GM12878 (cell line): ENCODE data around the gene ZNF625. TPM values are rescaled to one million over a fixed set of nuclear protein-coding genes. Genes with fewer than 3 reads are reported as not detected.
A peak's percentile ranks its signal among the peaks of the same experiment; 100 is the strongest.

Experiments
- ATAC-seq: fragments of 200-7000 bp; cut with Tn5 transposase; 3 replicates; pipeline ENCODE4 v1.9.1; 2020; ENCODE audit warnings: mild to moderate bottlenecking, moderate library complexity
- BruUV-seq: library from RNA; stranded (reverse); fragments of 400-500 nt; replicated peaks from 2 replicates; lab custom pipeline; 2021; lab: Mats Ljungman, UMichigan
- CTCF ChIA-PET: fragments of 300-600 bp; sonication (Branson Sonifier 250); formaldehyde crosslinking; extraction: SDS; loops from one replicate; lab custom pipeline; 2021; ENCODE audit warnings: inconsistent platforms; lab: Yijun Ruan, JAX
- POLR2A ChIA-PET: fragments of 350-600 bp; formaldehyde crosslinking; extraction: SDS; loops from one replicate; lab custom pipeline; 2021; ENCODE audit warnings: inconsistent platforms; lab: Charles Lee
- RAD21 ChIA-PET: fragments of 300-600 bp; sonication (Branson Sonifier 250); formaldehyde crosslinking; loops from one replicate; lab custom pipeline; 2023; ENCODE audit warnings: antibody characterized with exemption; ENCODE audit not compliant: unreplicated experiment; lab: Charles Lee
- SMC1A ChIA-PET: fragments of 300-600 bp; sonication (Branson Sonifier 250); formaldehyde crosslinking; loops from one replicate; lab custom pipeline; 2023; ENCODE audit not compliant: unreplicated experiment, uncharacterized antibody; lab: Charles Lee
- DNase-seq: peaks from one replicate; pipeline ENCODE4 v3.0.0-alpha.2; 2011; ENCODE audit warnings: low read depth, low spot score
- FAIRE-seq: peaks from 3 replicates; lab custom pipeline; 2011; peaks lifted over from hg19 to GRCh38; lab: Jason Lieb, UNC
- H2AFZ ChIP-seq: 2 replicates; pipeline ENCODE4 v1.6.0; 2011; ENCODE audit warnings: low read depth, low read length, control low read depth; ENCODE audit not compliant: control insufficient read depth
- H3K27ac ChIP-seq: 2 replicates; pipeline ENCODE4 v1.5.1; 2011; ENCODE audit warnings: control low read depth; ENCODE audit not compliant: control insufficient read depth, insufficient read depth
- H3K27me3 ChIP-seq, 2 experiments: replicated peaks in 1 of 2; 2 replicates each; pipeline versions ENCODE4 v1.6.0 to v1.6.1; 2011; ENCODE audit warnings: low read length in 1 of 2; ENCODE audit not compliant: control insufficient read depth in 2 of 2, insufficient read depth in 2 of 2
- H3K36me3 ChIP-seq, 2 experiments: 2 replicates each; pipeline ENCODE4 v1.5.1; 2011; ENCODE audit warnings: low read length in 1 of 2; ENCODE audit not compliant: control insufficient read depth in 2 of 2, insufficient read depth in 2 of 2
- H3K4me1 ChIP-seq: 2 replicates; pipeline ENCODE4 v1.6.1; 2011; ENCODE audit warnings: mild to moderate bottlenecking, low read length, moderate library complexity, mixed read lengths; ENCODE audit not compliant: control insufficient read depth, insufficient read depth
- H3K4me2 ChIP-seq: 2 replicates; pipeline ENCODE4 v1.6.0; 2011; ENCODE audit warnings: control low read depth; ENCODE audit not compliant: control insufficient read depth, insufficient read depth
- H3K4me3 ChIP-seq: fragments of 200-600 bp; sonication (generic); 2 replicates; pipeline ENCODE4 v1.5.1; 2016
- H3K79me2 ChIP-seq: 2 replicates; pipeline ENCODE4 v1.6.0; 2011; ENCODE audit warnings: low read length; ENCODE audit not compliant: control insufficient read depth, insufficient read depth
- H3K9ac ChIP-seq: 2 replicates; pipeline ENCODE4 v1.8.0; 2011; ENCODE audit warnings: low read length, control low read depth, mixed read lengths; ENCODE audit not compliant: control insufficient read depth, insufficient read depth
- H3K9me3 ChIP-seq: replicated peaks from 3 replicates; pipeline ENCODE4 v1.5.1; 2011; ENCODE audit warnings: mild to moderate bottlenecking, low read length; ENCODE audit not compliant: control insufficient read depth, insufficient read depth
- H4K20me1 ChIP-seq: 2 replicates; pipeline ENCODE4 v1.6.0; 2011; ENCODE audit not compliant: control insufficient read depth, insufficient read depth
- BACH1 ChIP-seq: fragments of 450-650 bp; IDR thresholded peaks from 2 replicates; pipeline ENCODE4 v1.6.1; 2017; ENCODE audit warnings: mild to moderate bottlenecking, borderline replicate concordance
- BRCA1 ChIP-seq: IDR thresholded peaks from 2 replicates; pipeline ENCODE4 v1.6.1; 2011; ENCODE audit warnings: low read depth, low read length, improper control_type of control experiment
- E2F4 ChIP-seq: IDR thresholded peaks from 2 replicates; pipeline ENCODE4 v1.6.1; 2012; ENCODE audit warnings: low read depth, low read length, improper control_type of control experiment
- IKZF2 ChIP-seq, 2 experiments: fragments of 450-650 bp; IDR thresholded peaks; 2 replicates each; pipeline ENCODE4 v1.6.1; 2017; ENCODE audit warnings: mild to moderate bottlenecking in 2 of 2, moderate library complexity in 2 of 2
- IRF4 ChIP-seq: IDR thresholded peaks from 2 replicates; pipeline ENCODE4 v1.6.1; 2011; ENCODE audit warnings: low read depth, low read length
- KLF5 ChIP-seq: fragments of 450-650 bp; IDR thresholded peaks from 2 replicates; pipeline ENCODE4 v1.6.1; 2014; ENCODE audit warnings: mild to moderate bottlenecking; ENCODE audit not compliant: partially characterized antibody
- MXI1 ChIP-seq: fragments of 150-350 bp; IDR thresholded peaks from 2 replicates; pipeline ENCODE4 v1.6.1; 2011; ENCODE audit warnings: low read depth, mild to moderate bottlenecking, inconsistent platforms, low read length, improper control_type of control experiment
- NFYA ChIP-seq: IDR thresholded peaks from 2 replicates; pipeline ENCODE4 v1.6.1; 2011; ENCODE audit warnings: low read depth, mild to moderate bottlenecking, low read length, improper control_type of control experiment, borderline replicate concordance
- RAD21 ChIP-seq: IDR thresholded peaks from 2 replicates; pipeline ENCODE4 v1.6.1; 2011; ENCODE audit warnings: mild to moderate bottlenecking, low read depth, low read length, moderate library complexity; ENCODE audit not compliant: insufficient read depth
- RBBP5 ChIP-seq: fragments of 200-600 bp; sonication (generic); conservative IDR thresholded peaks from 2 replicates; pipeline ENCODE4 v1.6.1; 2016
- RELA ChIP-seq: fragments of 450-650 bp; IDR thresholded peaks from 2 replicates; pipeline ENCODE4 v1.8.0; 2014; ENCODE audit warnings: borderline replicate concordance; ENCODE audit not compliant: partially characterized antibody
- SPI1 ChIP-seq: IDR thresholded peaks from 2 replicates; pipeline ENCODE4 v1.6.1; 2011; ENCODE audit warnings: low read depth, mild to moderate bottlenecking, low read length, moderate library complexity, borderline replicate concordance; ENCODE audit not compliant: insufficient read depth
- SREBF1 ChIP-seq: IDR thresholded peaks from 2 replicates; pipeline ENCODE4 v1.6.1; 2012; ENCODE audit warnings: mild to moderate bottlenecking, low read length
- USF2 ChIP-seq: IDR thresholded peaks from 2 replicates; pipeline ENCODE4 v1.6.1; 2011; ENCODE audit warnings: low read depth, low read length, improper control_type of control experiment, borderline replicate concordance
- YY1 ChIP-seq: IDR thresholded peaks from 2 replicates; pipeline ENCODE4 v1.6.1; 2011; ENCODE audit warnings: low read depth, mild to moderate bottlenecking, low read length
- ZBTB33 ChIP-seq: fragments of 450-650 bp; IDR thresholded peaks from 2 replicates; pipeline ENCODE4 v1.6.1; 2017; ENCODE audit warnings: mild to moderate bottlenecking
- WGBS: methylation state at CpG from one replicate; pipeline ENCODE4 v1.1.6; 2016; ENCODE audit warnings: low lambda C conversion rate; ENCODE audit not compliant: insufficient replicate concordance, insufficient coverage; ENCODE audit errors: missing lambda C conversion rate; 5-methylcytosine and 5-hydroxymethylcytosine counted together
- in situ Hi-C: fragments of 300-500 bp; cut with MboI; formaldehyde crosslinking; loops from 9 replicates; pipeline ENCODE4 v1.14.3; 2018; ENCODE audit warnings: mixed read lengths
- intact Hi-C: fragments of 100-400 bp; cut with micrococcal nuclease; formaldehyde crosslinking; loops from one replicate; pipeline ENCODE4 v1.14.2; 2022; ENCODE audit not compliant: unreplicated experiment
- polyA plus RNA-seq, 11 experiments: library from polyadenylated mRNA; depleted of rRNA in 4 of 11; unstranded in 6 of 11; stranded (reverse) in 5 of 11; fragments of >200 nt; fragmentation: Nextera tagmentation in 4 of 11; fragmentation: Illumina TruSeq in 1 of 11; extraction: Ambion mirVana in 4 of 11; extraction: Trizol in 1 of 11; gene quantifications; 1 replicate in 1 of 11; 2 replicates in 10 of 11; pipeline versions ENCODE4 v1.2.1 to v1.2.3, GENCODE V29; 2011 to 2016; ENCODE audit warnings: inconsistent platforms in 2 of 11, missing spikeins in 2 of 11, low read depth in 1 of 11
- total RNA-seq, 4 experiments: library from RNA; depleted of rRNA in 3 of 4; stranded (reverse); fragments of >200 nt in 3 of 4; fragmentation: Illumina TruSeq in 1 of 4; extraction: Trizol in 1 of 4; gene quantifications; 2 replicates each; pipeline versions ENCODE4 v1.2.1 to v1.2.3, GENCODE V29; 2013 to 2021

The ZNF625 gene
- total and polyA plus RNA-seq, 10 of the 15 experiments (the other 5 are each of a cell fraction or from before 2014, with no cell fraction given): 0.52 to 5.0 (median 1.3) TPM

- TF ChIP-seq RELA (no peak), IKZF2 (IDR thresholded peaks at IDR 0.05) (peak; percentile 41 to 59), YY1 (peak; percentile 72; the same call in 1 of the 2 replicates)
These were observed 15.8 kb downstream of the ZNF625 start (continued) for GRCh38 chr19:12140545-12141404.

- Histone ChIP-seq H2AFZ (peak within 1 kb of the TSS; percentile 96), H3K36me3 (peaks cover 0 to 11% of the 10 kb centered on the region in 2 experiments; a peak in 3 of 4 replicates), H3K4me1 (peaks cover 3% of the 10 kb centered on the region), H3K9me3 (peaks cover 4% of the 10 kb centered on the region), H3K4me2 (peak within 1 kb of the TSS; percentile 75), H3K27ac (peak within 1 kb of the TSS; percentile 85), H3K4me3 (peak within 1 kb of the TSS; percentile 96), H3K27me3 (no peaks in the 10 kb centered on the region), H3K9ac (peak within 1 kb of the TSS; percentile 89), H4K20me1 (no peaks in the 10 kb centered on the region), H3K79me2 (peaks cover 4% of the 10 kb centered on the region; the same call in 1 of the 2 replicates)
- in situ Hi-C loops: loop anchor here (5.0 kb wide), 4 partner anchors 83 to 343 kb away; partner anchors contain the start of gene ZNF491
- BruUV-seq: no TSS peak
- DNase-seq (peak; percentile 67), ATAC-seq (peak; percentile 99), FAIRE-seq (peak; percentile 31)
- RAD21 ChIA-PET: interaction anchor here (0.6 to 3.2 kb wide), 21 partner anchors 14 to 583 kb away, joined by 3 to 55 read pairs (median 6); partner anchors contain the start of genes ZNF136, ZNF491, ZNF563 and ZNF625
- CTCF ChIA-PET: interaction anchor here (0.8 to 7.2 kb wide), 26 partner anchors 13 to 480 kb away, joined by 3 to 84 read pairs (median 6); partner anchors contain the start of genes ZNF441, ZNF491, ZNF625 and ZNF700
- SMC1A ChIA-PET: interaction anchor here (0.6 to 2.4 kb wide), 15 partner anchors 13 to 480 kb away, joined by 3 to 28 read pairs (median 5); partner anchors contain the start of genes ZNF491, ZNF625, ZNF700 and ZNF763
- POLR2A ChIA-PET: interaction anchor here (0.7 to 1.4 kb wide), 3 partner anchors 49 to 215 kb away, joined by 3 to 5 read pairs (median 4); partner anchors contain the start of gene ZNF700
- under 1% methylated on average over 49 of the region's 49 CpGs for WGBS
- intact Hi-C loops: loop anchor here (2.0 kb wide), 2 partner anchors 49 to 81 kb away; no protein-coding TSS in a partner anchor
- TF ChIP-seq IRF4 (no peak), KLF5 (no peak), RBBP5 (no peak), USF2 (no peak), BRCA1 (no peak), BACH1 (no peak), MXI1 (no peak; the same call in 1 of the 2 replicates), SPI1 (no peak), RAD21 (no peak), E2F4 (no peak), SREBF1 (no peak), NFYA (peak; percentile 24; the same call in 1 of the 2 replicates), ZBTB33 (no peak)
These were observed 16.5 kb downstream of the ZNF625 start, which contains the start of gene ZNF20 for GRCh38 chr19:12139885-12140544. Gene ZNF20 (minus strand): TSS chr19:12140350. CDS start chr19:12140182, 168 bp downstream.
